Middle frontal gyrus (tissue), 1 donor: Measurements from ENCODE around the gene EPHB1.
"Not testable (repeated sequence)": the region's sequence is repeated elsewhere in the genome, so short reads cannot be mapped to it uniquely, and the experiment has no call there.

Experiments used
- DNase-seq: peaks from one replicate; pipeline ENCODE4 v3.0.0-alpha.2; 2015; ENCODE audit warnings: low spot score; ENCODE audit errors: extremely low spot score

The EPHB1 gene

GRCh38 chr3:135081451-135081850 lies 286.4 kb downstream of the EPHB1 start:
- no peak for DNase-seq

- DNase-seq = no peak
Observed at GRCh38 chr3:135081856-135082434, 286.9 kb downstream of the EPHB1 start.

GRCh38 chr3:135082706-135083105 lies 287.6 kb downstream of the EPHB1 start:
- DNase-seq = no peak

- DNase-seq = no peak
Observed at GRCh38 chr3:135083179-135083578, 288.1 kb downstream of the EPHB1 start.

GRCh38 chr3:135083756-135084155 lies 288.7 kb downstream of the EPHB1 start:
- DNase-seq = no peak

GRCh38 chr3:135084405-135084804 lies 289.3 kb downstream of the EPHB1 start:
- no peak for DNase-seq

- no peak for DNase-seq
Observed at GRCh38 chr3:135084976-135085375, 289.9 kb downstream of the EPHB1 start.

GRCh38 chr3:135085652-135086436 lies 290.8 kb downstream of the EPHB1 start:
- no peak for DNase-seq

- no peak for DNase-seq
Observed at GRCh38 chr3:135087782-135088181, 292.7 kb downstream of the EPHB1 start.

GRCh38 chr3:135089451-135089850 lies 294.4 kb downstream of the EPHB1 start:
- no peak for DNase-seq

GRCh38 chr3:135090020-135090717 lies 295.1 kb downstream of the EPHB1 start:
- no peak for DNase-seq

- no peak for DNase-seq
Observed at GRCh38 chr3:135091946-135092345, 296.9 kb downstream of the EPHB1 start.

GRCh38 chr3:135093121-135093520 lies 298.1 kb downstream of the EPHB1 start:
- no peak for DNase-seq

GRCh38 chr3:135097276-135097946 lies 302.4 kb downstream of the EPHB1 start:
- no peak for DNase-seq

GRCh38 chr3:135099734-135100355 lies 304.8 kb downstream of the EPHB1 start:
- no peak for DNase-seq

- no peak for DNase-seq
Observed at GRCh38 chr3:135100366-135100765, 305.3 kb downstream of the EPHB1 start.

- DNase-seq = no peak
Observed at GRCh38 chr3:135103917-135104316, 308.9 kb downstream of the EPHB1 start.

GRCh38 chr3:135106445-135106844 lies 311.4 kb downstream of the EPHB1 start:
- DNase-seq = no peak

- no peak for DNase-seq
Observed at GRCh38 chr3:135107043-135107442, 312.0 kb downstream of the EPHB1 start.

GRCh38 chr3:135109681-135110080 lies 314.6 kb downstream of the EPHB1 start:
- DNase-seq = no peak

- not testable (repeated sequence) for DNase-seq
Observed at GRCh38 chr3:135114551-135114950, 319.5 kb downstream of the EPHB1 start.
